SHP77 (cell line): ENCODE results near the gene ACYP1.
"Not testable (repeated sequence)": the region's sequence is repeated elsewhere in the genome, so short reads cannot be mapped to it uniquely, and the experiment has no call there.

ENCODE experiments used
- DNase-seq, 2 experiments: peaks; one replicate each; lab custom pipeline; 2025; lab: John Stamatoyannopoulos, UW

Gene ACYP1

DNA sequence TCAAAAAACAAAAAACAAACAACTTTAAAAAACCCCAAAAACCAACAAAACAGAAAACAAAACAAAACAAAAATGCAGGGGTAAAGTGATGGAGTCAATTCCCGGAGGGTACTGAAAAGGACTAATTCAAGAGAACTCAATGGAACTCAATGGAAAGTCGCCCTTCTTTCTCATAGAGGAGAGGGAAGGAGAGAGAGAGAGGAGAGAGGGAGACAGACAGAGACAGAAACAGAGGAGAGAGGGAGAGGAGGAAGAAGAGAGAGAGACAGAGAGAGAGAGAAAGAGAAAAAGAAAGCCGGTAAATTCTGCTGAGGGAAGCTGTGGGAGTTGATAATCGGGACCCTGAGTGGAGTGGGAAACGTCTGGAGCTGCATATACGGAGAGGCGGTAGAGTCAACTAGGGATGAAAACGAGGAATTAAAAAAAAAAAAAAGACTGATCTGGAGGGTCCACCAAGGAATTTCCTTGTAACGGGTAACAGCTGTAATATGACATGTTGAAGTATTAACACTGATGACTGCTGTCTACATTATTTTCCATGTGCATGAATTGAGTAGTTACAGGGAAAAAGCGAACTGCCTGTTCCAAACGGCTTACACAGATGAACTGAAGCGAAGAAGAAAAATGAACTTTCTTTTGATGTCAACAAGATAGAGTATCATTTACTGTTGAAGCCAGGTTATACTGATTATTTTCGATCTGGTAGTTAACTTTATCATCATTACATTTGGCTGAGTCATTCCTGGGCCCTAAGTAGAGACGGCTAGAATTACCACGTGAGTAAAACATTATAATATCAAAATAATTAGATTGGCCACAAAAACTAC lies 4.7 kb upstream of the ACYP1 start:
- no peak for DNase-seq

DNA sequence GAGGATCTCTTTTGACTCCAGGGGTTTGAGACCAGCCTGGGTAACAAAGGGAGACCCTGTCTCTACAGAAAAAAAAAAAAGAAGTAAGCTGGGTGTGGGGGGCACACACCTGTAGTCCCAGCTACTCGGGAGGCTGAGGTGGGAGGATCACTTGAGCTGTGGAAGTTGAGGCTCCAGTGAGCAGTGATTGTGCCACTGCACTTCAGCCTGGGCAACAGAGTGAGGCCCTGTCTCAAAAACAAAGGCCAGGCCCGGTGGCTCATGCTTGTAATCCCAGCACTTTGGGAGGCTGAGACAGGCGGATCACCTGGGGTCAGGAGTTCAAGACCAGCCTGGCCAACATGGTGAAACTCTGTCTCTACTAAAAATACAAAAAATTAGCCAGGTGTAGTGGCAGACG lies 3.9 kb upstream of the ACYP1 start:
- not testable (repeated sequence) for DNase-seq

DNA sequence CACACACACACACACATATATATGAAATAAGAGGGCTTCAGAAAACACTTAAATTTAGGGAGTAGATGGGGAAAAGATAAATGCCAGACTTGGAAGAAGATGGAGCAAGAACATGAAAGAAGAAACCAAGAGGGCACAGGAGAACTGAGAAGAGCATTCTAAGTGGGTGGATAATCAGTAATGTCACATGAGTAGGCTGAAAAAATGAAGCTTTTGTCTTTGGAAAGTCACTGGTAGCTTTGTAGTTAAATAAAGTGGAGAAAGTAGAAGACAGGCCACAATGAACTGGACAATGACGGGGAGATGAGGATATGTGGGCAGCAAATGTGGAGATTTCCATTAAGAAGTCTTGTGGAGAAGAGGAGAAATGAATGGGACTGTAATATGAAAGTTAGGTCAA lies 3.4 kb upstream of the ACYP1 start:
- DNase-seq = no peak

DNA sequence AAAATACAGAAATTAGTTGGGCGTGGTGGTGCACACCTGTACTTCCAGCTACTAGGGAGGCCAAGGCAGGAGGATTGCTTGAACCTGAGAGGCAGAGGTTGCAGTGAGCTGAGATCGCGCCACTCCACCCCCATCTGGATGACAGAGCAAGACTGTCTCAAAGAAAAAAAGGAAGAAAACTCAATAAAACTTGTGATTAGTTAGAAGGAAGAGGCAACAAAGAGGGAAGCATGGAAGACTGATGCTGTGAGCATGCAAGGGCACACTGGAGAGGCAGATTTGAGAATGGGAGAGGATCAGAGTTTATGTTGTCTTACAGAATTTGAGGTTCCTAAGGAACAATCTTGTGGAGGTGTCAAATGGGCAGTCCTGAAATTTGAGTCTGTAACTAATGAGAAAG lies 2.9 kb upstream of the ACYP1 start:
- no peak for DNase-seq

DNA sequence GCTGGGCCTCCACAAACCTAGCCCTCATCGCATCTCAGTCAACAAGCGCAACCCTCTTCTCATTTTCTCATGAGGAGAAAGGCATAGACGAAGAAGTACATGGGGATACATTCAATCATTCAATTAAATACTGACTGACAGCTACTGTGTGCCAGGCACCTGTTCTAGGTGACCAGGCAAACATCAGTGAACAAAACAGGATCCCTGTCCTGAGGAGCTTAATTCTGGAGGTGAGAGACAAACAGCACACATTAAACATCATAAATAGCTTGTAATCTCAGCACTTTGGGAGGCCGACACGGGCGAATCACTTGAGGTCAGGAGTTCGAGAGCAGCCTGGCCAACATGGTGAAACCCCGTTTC lies 362 bp upstream of the ACYP1 start:
- no peak for DNase-seq

DNA sequence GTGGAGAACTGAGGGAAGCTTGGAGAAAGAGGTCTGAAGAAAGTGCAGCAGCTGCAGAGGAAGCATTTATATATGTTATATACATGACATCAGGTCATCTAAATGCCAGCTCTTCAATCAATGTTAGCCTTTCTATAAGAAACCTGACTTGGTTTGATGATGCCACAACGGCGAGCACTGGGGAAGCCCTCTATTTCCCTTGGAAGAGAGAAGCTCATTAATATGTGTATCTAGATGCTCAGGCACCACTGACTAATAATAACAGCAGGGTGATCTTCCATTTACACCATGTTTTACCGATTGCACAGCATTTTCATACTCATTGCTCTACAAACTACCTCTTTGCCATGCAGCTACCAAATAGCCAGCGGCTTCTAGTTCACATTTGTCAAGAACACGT lies 811 bp downstream of the ACYP1 start:
- DNase-seq = no peak

DNA sequence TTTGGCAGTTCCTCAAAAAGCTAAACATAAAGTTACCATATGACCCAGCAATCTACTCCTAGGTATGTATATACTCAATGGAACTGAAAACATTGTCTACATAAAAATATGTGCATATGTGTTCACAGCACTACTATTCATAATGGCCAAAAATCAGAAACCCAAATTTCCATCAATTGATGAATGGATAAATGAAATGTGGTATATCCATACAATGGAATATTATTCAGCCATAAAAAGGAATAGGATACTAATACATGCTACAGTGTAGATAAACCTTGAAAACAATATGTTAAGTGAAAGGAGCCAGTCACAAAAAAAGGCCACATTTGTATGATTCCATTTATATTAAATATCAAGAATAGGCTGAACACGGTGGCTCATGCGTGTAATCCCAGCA lies 3.4 kb downstream of the ACYP1 start:
- DNase-seq = no peak

DNA sequence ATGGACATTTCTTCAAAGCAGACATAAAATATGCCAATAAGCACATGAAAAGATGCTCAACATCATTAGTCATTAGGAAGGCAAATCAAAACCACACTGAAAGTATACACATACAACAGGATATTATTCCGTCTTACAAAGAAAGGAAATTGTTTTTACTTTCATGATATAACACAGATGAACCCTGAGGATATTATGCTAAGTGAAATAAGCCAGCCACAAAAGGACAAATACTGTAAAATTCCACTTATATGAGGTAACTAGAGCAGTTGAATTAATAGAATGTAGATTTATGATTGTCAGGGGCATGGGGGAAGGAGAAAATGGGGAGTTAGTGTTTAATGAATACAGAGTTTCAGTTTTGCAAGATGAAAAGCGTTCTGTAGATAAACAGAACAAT lies 4.2 kb downstream of the ACYP1 start:
- DNase-seq = no peak

DNA sequence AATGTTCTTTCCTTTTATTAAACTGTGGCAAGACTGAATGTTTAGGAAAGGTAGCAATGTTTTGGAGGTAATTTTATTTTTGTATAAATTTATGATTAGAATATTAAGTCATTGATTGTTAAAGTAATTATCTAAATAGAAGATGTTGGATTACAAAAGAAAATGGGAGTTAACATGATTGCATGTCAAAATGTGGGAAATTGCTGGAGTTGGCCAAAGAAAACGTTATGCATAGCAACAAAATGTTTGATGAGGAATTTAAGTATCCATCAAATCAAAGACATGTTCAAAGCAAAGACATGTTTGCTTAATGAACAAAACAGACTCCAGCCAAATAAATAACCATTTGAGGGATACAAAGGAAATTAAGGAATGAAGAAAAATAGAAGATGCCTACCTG lies 9.4 kb downstream of the ACYP1 start:
- DNase-seq = no peak

DNA sequence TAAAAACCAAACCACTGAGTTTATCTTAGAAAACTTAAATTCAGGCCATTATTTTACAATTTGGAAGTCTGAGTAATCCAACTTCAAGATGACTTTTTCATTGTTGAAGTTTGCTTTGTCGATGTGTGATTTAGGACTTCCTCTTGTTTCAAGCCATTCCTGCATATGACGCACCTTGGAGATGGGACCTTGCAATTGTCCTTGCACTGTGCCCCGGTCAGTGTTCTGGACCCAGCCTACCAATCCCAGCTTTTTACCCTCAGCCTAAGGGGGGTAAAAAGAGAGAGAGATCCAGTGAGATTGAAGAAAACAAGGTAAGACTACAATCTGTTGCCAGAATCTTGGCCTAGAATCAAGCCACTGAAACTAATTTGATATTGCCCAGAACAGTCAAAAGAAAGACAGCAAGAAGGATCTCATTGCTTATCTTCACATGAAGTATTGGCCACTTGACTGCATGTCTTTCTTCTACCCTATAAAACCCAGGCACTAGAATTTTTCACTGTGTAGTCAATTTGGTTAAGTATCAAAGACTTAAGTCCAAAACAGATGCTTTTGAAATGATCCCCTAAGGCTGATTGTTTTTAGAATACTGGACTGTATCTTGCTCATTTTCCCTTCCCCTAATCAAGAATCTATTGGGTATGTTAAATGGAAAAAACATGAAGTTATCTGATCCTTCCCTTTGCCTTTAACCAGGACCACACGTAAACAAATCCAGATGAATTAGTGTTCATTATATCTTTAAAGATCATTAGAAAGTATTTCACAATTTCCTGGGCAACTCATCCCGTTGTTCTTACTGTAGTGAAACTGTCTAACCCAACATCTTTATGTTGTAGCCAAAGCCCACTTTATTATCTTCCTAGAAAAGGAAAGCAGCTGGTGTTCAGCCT lies 10.2 kb downstream of the ACYP1 start:
- no peak for DNase-seq

DNA sequence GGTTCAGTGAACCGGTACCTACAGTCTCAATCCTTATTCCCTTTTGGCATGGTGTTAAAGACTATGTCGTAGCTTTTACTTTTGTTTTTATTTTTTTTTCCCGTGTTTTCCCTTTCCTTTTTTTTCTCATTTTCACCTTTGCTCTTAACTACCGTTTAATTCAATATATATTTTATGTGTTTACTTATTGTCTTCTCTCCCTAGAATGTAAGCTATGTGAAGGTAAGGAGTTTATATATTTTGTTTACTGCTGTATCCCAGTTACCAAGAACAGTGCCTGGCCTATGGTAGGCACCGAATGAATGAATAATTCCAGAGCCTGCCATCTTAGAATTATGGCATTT lies 12.3 kb downstream of the ACYP1 start:
- DNase-seq = no peak

DNA sequence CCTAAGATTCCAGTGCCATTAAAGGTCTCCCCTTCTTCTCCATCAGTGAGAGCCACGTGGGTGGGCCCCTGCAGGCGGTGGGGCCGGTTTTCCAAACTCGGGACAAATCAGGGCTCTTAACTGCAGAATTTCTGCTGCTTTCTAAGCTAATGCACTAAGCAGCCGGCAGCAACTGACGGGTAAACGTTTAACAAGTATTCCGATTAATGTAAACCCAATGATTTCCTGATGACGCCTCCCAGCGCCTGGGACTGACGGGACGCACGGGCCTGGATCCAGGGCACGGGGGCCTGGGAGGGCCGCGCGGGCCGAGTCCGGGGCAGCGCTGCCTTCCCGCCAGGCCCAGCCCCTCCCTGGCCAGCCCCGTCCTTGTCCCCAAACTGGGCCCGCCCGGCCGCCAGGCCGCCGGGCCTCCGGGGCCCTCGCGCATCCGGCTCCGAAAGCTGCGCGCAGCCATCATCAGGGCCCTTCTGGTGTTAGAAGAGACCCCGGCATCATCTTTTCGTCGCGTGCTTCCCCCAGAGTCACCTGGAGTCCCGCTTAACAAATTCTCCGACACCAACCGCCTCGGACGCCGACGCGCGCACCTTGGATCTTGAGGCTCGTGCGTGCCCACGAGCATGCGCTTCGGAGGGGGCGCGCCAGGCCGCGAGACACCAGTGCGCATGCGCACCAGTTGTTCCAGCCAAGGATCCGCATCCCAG lies 12.8 kb downstream of the ACYP1 start, which contains the start of gene MLH3:
Gene MLH3, minus strand, starts transcription at position 616 of the 704 bp plus-strand sequence. CDS start 1,812 bp downstream, outside the sequence.
- peak; percentile 83 to 85 for DNase-seq

DNA sequence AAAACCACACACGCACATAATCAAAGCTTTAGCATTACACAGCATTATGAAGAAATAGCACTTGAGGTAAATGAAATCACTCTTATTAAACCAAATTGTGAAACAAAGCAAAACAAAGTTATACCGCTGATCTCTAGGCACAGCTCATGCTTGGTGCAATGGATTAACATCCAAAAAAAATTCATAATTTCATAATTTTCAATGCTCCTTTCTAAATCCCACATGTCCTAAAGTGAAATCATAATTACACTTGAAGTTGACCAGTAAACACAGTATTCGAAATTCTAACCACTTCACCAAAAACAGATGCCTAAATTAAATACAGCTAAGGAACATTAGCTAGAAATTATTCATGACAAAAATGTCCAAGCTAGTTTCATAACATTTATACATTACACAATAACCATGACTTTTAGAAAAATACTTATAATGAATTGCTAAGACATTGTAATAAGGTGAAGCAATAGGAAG lies 14.1 kb downstream of the ACYP1 start:
- no peak for DNase-seq

DNA sequence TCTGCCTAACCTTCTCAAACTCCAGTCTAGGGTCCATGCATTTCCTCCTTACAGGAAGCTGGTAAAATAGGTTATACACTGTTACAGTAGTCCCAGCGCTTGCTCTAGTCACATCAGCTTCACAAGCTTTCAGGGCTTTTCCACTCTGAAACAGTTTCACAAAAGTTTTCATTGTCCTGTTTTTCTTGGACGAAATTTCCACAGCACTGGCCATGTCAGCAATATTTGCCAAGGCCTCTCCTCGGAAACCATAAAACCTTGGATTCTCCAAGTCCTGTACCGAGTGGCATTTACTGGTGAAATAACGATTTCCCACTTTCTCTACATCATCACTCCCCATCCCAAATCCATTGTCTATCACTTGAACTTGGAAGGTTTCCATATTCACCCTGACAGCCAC lies 14.7 kb downstream of the ACYP1 start:
- no peak for DNase-seq

DNA sequence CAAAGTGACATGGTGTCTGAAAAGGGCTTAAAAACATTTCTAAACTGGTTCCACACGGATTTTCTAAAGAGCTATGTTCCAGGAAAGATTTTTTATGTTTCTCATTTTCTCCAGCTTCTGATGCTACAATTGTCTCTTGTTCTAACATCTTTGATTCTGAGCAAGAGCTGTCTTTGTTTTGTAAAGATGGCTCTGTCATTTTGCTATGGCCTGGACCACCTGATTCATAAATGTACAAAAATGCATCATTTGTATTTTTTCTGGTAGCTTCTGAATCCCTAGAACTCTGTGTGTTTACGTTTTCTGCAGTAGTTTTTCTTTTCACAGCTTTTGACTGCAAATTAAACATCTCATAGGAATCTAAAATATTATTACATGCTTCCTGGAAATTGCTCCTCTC lies 15.7 kb downstream of the ACYP1 start:
- DNase-seq = no peak

DNA sequence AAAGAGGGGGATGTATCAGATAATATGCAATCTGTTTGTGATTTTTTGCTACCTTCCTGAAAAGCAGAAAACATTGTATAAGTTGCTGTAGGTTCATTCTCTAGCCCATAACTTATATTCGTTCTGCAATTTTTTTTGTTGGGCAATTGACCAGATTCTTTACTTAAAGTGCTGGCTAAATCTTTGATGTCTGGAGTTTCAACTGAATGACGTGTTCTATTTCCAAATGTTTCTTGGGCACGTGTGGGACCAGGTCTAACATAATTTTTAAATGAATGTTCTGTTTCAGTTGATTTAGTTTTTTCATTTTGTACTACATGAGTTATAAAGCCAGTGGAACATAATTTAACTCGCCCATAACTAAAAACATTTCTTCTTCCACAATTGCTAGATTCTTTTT lies 16.3 kb downstream of the ACYP1 start:
- DNase-seq = no peak

DNA sequence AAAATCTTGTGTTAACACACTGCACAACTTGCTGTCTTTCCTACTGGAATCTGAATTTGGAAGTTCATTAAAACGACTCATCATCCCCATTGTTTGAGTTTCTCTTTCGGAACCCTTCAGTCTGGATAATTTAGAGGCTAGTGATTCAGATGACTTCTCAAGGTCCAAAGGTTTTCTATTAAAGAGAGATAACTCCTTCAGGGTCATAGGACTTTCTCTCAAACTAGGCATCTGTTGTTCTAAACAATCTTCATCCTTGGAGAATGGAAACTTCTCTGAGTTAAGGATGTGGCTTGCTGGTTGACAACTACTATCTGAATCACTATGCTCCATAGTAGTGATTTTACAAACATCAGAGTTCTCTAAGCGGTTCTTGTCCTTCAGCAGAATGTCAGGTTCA lies 16.9 kb downstream of the ACYP1 start:
- DNase-seq = no peak

DNA sequence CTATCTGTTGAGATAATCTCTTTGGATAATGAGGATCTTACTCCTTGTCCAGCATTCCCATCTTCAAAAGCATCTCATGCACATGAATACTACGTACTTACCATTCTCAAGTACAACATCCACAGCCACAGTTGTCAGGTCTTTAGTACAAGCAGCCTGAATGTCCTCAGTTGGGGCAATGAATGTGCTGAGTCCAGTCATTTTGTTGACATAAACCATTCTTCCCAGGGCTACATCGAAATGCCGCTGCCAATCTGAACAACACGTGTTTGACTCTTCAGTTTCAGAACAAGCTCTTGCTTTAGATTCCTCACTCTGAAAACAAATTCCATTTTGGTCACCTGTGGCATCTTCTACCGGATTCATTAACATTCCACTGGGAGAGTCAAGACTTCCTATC lies 17.5 kb downstream of the ACYP1 start:
- DNase-seq = no peak

DNA sequence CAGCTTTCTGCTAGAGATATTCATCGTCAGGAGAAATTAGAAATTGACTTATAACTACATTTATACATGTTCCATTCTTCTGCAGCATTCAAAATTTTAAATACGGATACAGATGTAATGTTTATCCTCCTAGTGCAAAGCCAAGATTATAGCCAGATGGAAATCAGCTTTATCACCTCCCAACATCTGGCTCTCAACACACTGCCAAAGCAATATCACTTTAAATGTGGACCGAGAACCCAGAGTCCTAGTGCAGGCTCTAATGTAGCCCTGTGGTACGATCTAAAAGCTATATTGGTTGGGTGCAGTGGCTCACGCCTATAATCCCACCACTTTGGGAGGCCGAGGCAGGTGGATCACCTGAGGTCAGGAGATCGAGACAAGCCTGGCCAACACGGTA lies 19.1 kb downstream of the ACYP1 start:
- no peak for DNase-seq

DNA sequence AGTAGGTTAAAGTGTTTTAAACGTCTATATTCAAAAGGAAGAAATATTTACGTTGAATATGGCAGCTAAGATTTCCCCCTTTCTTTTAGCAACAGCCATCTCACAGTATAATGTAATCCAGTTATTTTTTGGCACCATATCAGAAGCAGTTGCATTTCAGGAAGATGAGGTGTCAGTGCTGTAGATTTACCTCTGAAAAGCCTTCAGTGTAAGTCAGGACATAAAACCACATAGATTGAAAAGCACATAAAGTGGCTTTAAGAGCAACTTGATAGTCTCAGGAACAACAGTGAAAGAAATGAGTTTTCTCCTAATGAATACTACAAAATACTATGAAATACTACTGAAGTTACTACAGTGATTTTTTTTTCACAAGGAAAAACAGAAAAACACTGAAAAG lies 19.5 kb downstream of the ACYP1 start:
- DNase-seq = no peak

DNA sequence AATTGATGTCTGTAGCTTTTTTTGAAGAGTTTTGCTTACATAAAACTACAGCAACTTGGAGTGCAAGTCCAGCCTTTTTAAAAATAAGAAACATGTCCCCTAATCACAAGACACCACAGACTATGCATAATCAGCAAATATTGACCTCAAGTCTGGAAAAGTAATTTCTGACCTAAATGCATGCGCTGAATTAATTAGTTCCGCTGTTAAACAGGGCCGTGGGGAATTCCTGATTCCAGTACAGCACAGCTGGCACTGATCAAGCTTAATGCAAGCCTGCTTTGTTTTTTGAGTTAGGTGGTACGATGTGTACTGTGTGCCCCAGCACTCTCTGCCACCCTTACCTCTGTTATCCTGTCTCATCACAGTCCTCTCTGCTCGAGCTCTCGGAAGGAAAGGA lies 21.8 kb downstream of the ACYP1 start:
- DNase-seq = no peak

DNA sequence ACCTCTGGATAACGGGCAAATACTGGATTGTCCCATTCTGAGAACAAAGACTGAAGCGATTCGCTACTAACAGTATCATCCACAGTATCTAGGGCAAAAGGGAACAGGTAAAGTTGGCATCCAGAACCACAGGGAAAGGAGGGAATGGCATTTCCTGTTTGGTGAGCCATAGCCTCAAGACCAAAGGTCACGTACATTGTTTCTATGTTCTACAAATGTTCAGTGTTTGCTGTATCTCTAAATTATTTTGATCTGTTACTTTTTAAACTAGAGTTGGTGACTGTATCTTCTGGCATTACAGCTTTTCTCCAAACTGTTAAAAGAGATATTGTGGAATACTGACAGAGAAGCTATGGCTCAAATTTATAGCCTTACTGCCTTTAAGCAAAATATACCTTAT lies 22.2 kb downstream of the ACYP1 start:
- no peak for DNase-seq

DNA sequence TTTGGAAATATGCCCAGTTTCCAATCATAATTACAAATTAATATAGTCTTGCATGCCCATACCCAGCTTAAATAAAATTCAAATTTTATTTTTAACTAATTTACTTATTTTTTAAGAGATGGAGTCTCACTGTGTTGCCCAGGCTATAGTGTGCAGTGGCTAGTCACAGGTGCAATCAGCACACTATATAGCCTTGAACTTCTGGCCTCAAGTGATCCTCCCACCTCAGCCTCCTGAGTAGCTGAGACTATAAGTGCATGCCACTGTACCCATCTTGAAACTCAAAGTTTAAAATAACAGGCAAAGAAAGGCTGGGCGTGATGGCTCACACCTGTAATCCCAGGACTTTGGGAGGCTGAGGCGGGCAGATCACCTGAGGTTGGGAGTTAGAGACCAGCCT lies 22.9 kb downstream of the ACYP1 start:
- DNase-seq = no peak
